Stimulated activated CD8-positive, alpha-beta memory T cell treated with anti-CD3 and anti-CD28 coated beads, Interleukin-7, amount 100 ng/mL, for 48 hours (primary cell): ENCODE data around the gene GSTA2.
"Not testable (repeated sequence)": the region's sequence is repeated elsewhere in the genome, so short reads cannot be mapped to it uniquely, and the experiment has no call there.

Experiments
- DNase-seq, 2 donors: peaks; one replicate each; pipeline ENCODE4 v3.0.0-alpha.2; 2020; ENCODE audit warnings: low read depth in 1 of 2; ENCODE audit errors: extremely low read depth in 1 of 2

Gene GSTA2

GRCh38 chr6:52760105-52760765, 3.0 kb downstream of the GSTA2 start:
- no peak for DNase-seq

- DNase-seq = no peak
Measured at GRCh38 chr6:52759085-52759484, 4.2 kb downstream of the GSTA2 start.

- DNase-seq = not testable (repeated sequence)
Measured at GRCh38 chr6:52757651-52758338, 5.5 kb downstream of the GSTA2 start.

GRCh38 chr6:52754443-52754842, 8.8 kb downstream of the GSTA2 start:
- DNase-seq = no peak

GRCh38 chr6:52753137-52753536, 10.1 kb downstream of the GSTA2 start:
- DNase-seq = not testable (repeated sequence)

- DNase-seq = no peak
Measured at GRCh38 chr6:52752310-52752709, 11.0 kb downstream of the GSTA2 start.

- no peak for DNase-seq
Measured at GRCh38 chr6:52749556-52750152, 13.6 kb downstream of the GSTA2 start.

GRCh38 chr6:52747301-52747700, 16.0 kb downstream of the GSTA2 start:
- DNase-seq = not testable (repeated sequence)

- DNase-seq = no peak
Measured at GRCh38 chr6:52746213-52746612, 17.1 kb downstream of the GSTA2 start.

- no peak for DNase-seq
Measured at GRCh38 chr6:52745764-52746201, 17.5 kb downstream of the GSTA2 start.

GRCh38 chr6:52741872-52742271, 21.4 kb downstream of the GSTA2 start:
- no peak for DNase-seq

- DNase-seq = no peak
Measured at GRCh38 chr6:52739627-52740026, 23.6 kb downstream of the GSTA2 start.

GRCh38 chr6:52739134-52739533, 24.1 kb downstream of the GSTA2 start:
- no peak for DNase-seq

GRCh38 chr6:52736145-52736544, 27.1 kb downstream of the GSTA2 start:
- no peak for DNase-seq

- DNase-seq = no peak
Measured at GRCh38 chr6:52735071-52735470, 28.2 kb downstream of the GSTA2 start.

GRCh38 chr6:52734072-52734471, 29.2 kb downstream of the GSTA2 start:
- no peak for DNase-seq

GRCh38 chr6:52733172-52733571, 30.1 kb downstream of the GSTA2 start:
- DNase-seq = no peak

GRCh38 chr6:52731719-52732118, 31.6 kb downstream of the GSTA2 start:
- DNase-seq = no peak

GRCh38 chr6:52729576-52729975, 33.7 kb downstream of the GSTA2 start:
- DNase-seq = no peak

GRCh38 chr6:52728394-52728793, 34.9 kb downstream of the GSTA2 start:
- no peak for DNase-seq

GRCh38 chr6:52727908-52728307, 35.4 kb downstream of the GSTA2 start:
- no peak for DNase-seq
